ENCODE measurements around the gene KCTD13. TPM values are rescaled to one million over a fixed set of nuclear protein-coding genes. Genes with fewer than 3 reads are reported as not detected.

The KCTD13 gene
- polyA plus RNA-seq, 1 donor from 2014 or later: 19.2 TPM

DNA sequence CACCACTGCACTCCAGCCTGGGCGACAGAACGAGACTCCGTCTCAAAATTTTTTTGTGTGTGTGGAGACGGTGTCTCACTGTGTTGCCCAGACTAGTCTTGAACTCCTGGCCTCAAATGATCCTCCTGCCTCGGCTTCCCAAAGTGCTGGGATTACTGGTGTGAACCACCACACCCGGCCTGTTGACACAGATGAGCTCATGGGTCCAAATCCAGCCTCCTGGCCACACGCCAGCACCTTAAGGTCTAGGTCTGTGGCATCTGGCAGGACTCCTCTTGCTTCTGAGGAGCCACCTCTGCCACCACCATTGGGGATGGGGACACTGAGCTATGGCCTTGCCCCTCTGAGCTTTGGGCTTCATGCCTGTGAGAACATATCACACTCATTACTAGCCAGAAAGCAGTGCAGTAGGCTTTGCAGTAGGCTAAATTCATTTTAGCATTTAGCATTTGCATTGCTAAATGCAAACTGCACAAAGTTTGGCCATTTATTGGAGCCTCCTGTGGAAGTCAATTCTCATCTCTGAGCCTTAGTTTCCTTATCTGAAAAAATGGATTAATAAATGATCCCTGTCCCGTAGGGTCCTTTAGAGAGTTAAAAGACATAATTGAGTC is 57.5 kb downstream of the KCTD13 start:
- peaks cover 4% of the 10 kb centered on the region for H3K27me3 Mint-ChIP-seq
- peak overlapping the region in 1 of 3 donors; percentile 10 for H3K27ac Mint-ChIP-seq
- H3K9me3 Mint-ChIP-seq: peaks cover 0 to 1% (median 0%) of the 10 kb centered on the region in 3 donors
- peaks cover under 1 to 2% (median under 1%) of the 10 kb centered on the region in 3 donors for H3K4me1 Mint-ChIP-seq
- no peak overlapping the region for H3K4me3 Mint-ChIP-seq
- no peaks in the 10 kb centered on the region for H3K36me3 Mint-ChIP-seq

GRCh38 chr16:29864205-29864604 is 61.8 kb downstream of the KCTD13 start:
- Mint-ChIP-seq H3K9me3 (no peaks in the 10 kb centered on the region), H3K4me1 (peaks cover 6 to 13% (median 12%) of the 10 kb centered on the region in 3 donors), H3K36me3 (no peaks in the 10 kb centered on the region), H3K27ac (no peak overlapping the region), H3K4me3 (no peak overlapping the region), H3K27me3 (peaks cover 4% of the 10 kb centered on the region)

DNA sequence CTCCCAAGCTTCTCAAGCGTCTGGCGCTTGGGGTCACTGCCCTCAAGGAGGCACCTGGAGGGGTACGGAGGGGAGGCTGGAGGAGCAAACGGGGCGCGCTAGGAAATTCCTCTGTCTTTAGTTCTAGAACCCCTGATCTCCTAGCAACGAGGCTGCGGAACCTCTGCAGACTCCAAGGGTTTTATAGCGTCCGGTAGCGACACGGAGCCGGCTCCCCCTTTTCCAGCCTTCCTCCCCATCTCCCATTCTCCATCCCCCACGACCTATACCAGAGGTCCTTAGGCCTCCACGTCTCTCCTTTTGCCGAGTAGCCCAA is 62.4 kb downstream of the KCTD13 start:
- Mint-ChIP-seq H3K27me3 (peaks cover 3% of the 10 kb centered on the region), H3K36me3 (no peaks in the 10 kb centered on the region), H3K27ac (peak overlapping the region; percentile 85 to 100 (median 98))

DNA sequence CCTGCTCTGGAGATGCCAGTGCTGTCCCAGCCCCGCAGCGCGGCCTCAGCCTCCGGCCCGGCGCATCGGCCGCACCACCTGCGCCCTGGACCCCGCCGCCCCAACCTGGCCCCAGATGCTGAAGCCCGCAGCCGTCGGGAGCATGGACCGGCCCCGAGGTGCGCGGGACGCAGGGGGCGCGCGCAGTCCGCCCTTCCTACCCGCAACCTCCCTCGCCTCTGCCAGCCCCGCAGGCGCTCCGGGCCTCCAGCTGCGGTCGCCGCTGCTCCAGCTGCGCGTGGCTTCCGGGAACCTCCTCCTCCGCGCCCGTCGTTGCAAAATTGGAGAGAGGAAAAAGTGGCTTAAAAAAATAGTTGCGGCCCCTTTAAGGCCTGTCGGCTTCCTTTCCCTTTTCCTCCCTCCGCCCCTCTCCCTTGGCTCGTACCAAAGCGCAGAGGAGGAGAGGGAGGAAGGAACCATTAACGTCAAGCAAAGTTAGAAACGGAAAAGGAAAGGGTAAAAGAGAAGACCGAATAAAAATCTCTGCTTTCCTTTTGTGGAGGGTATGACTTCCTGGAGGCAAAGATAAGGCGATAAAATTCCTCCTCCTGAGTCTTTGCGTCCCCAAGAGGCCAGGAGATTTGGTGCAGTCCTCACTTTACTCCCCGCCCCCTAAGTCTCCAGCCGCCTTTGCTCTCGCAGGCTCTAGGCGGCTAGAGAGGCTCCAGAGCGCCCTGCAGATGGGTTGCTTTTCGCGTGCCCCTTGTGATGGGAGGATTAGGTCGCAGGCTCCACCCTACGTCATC is 63.0 kb downstream of the KCTD13 start, which contains the start of gene CDIPT:
CDIPT (minus strand) TSS at position 343 of the 785 bp plus-strand sequence. CDS start 369 bp downstream, outside the sequence.
- Mint-ChIP-seq H3K4me3 (peak within 1 kb of the TSS; percentile 84 to 98 (median 96)), H3K36me3 (peaks cover 3% of the 10 kb centered on the region), H3K27me3 (peaks cover 3% of the 10 kb centered on the region), H3K9me3 (no peaks in the 10 kb centered on the region), H3K27ac (peak within 1 kb of the TSS; percentile 85 to 100 (median 98)), H3K4me1 (peaks cover 9 to 13% (median 12%) of the 10 kb centered on the region in 3 donors)

More for the DNA sequence above, 62.4 kb downstream of the KCTD13 start:
- peaks cover 6 to 13% (median 12%) of the 10 kb centered on the region in 3 donors for H3K4me1 Mint-ChIP-seq
- H3K4me3 Mint-ChIP-seq: peak overlapping the region in 3 of 4 donors; percentile 84 to 98 (median 97)
- H3K9me3 Mint-ChIP-seq: no peaks in the 10 kb centered on the region

DNA sequence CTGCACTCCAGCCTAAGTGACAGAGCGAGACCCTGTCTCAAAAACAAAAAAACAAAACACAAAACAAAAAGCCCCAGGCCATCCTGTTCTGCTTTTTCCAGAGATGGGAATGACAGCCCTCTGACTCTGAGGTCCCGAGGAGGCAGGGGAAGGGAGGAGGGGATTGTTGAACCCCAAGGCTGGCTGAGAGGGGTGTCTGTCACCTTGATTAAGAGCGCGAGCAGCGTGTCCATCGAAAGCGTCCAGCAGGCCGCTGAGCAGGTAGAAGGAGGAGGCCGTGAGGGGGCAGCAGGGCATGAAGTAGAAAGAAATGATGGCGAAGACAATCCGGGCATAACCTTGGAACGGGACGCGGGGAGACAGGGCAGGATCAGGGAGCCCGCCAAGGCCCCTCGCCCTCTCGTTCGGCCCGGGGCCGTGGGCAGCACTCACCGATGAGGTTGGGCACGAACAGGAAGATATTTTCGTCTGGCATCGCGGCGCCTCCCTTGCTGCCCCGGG is 63.6 kb downstream of the KCTD13 start:
- Mint-ChIP-seq H3K27ac (peak overlapping the region in 2 of 3 donors; percentile 23 to 100), H3K27me3 (peaks cover 3% of the 10 kb centered on the region), H3K4me1 (peaks cover 9 to 13% (median 12%) of the 10 kb centered on the region in 3 donors), H3K36me3 (peaks cover 3% of the 10 kb centered on the region), H3K4me3 (peak overlapping the region; percentile 84 to 98 (median 96)), H3K9me3 (no peaks in the 10 kb centered on the region)

GRCh38 chr16:29860218-29860617 is 65.8 kb downstream of the KCTD13 start:
- Mint-ChIP-seq H3K36me3 (peaks cover 7% of the 10 kb centered on the region), H3K27ac (no peak overlapping the region), H3K4me3 (peak overlapping the region in 1 of 4 donors; percentile 84), H3K9me3 (no peaks in the 10 kb centered on the region), H3K4me1 (peaks cover 9 to 13% (median 12%) of the 10 kb centered on the region in 3 donors), H3K27me3 (peaks cover under 1% of the 10 kb centered on the region)

GRCh38 chr16:29858974-29859373 is 67.1 kb downstream of the KCTD13 start:
- H3K36me3 Mint-ChIP-seq: peaks cover 7% of the 10 kb centered on the region
- peak overlapping the region in 2 of 4 donors; percentile 10 to 43 for H3K4me3 Mint-ChIP-seq
- no peaks in the 10 kb centered on the region for H3K27me3 Mint-ChIP-seq
- H3K9me3 Mint-ChIP-seq: no peaks in the 10 kb centered on the region
- no peak overlapping the region for H3K27ac Mint-ChIP-seq
- H3K4me1 Mint-ChIP-seq: peaks cover 9 to 13% (median 12%) of the 10 kb centered on the region in 3 donors

DNA sequence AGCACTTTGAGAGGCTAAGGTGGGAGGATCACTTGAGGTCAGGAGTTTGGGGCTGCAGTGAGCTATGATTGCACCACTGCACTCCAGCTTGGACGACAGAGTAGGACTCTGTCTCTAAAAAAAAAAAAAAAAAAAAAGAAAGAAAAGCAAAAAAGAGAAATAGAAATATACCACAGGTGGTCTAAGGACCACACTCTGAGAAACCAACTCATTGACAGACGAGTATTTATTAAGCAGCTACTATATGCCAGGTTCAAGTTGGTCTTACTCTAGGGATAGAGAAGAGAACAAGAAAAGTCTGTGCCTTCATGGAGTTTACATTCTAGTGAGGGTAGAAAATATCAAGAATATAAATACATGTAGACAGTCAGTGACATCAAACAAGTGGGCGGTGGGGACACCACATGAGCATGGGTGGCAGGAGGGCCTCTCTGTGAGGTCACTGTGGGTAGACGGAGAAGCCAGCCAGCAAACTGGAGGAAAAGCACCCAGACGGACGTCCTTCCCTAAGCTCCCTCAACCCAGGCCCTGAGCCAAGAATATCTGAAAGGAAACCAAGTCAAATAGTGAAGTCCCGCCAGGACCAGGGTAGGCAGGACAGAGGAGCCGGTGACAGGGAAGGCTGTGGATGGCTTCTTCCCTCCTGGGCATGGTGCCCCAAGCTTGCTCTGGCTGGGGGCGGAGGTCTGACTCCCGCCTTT is 67.7 kb downstream of the KCTD13 start:
- peaks cover 7 to 11% (median 10%) of the 10 kb centered on the region in 3 donors for H3K4me1 Mint-ChIP-seq
- no peaks in the 10 kb centered on the region for H3K27me3 Mint-ChIP-seq
- peaks cover 7% of the 10 kb centered on the region for H3K36me3 Mint-ChIP-seq
- H3K4me3 Mint-ChIP-seq: peak overlapping the region in 1 of 4 donors; percentile 56
- no peak overlapping the region for H3K27ac Mint-ChIP-seq
- H3K9me3 Mint-ChIP-seq: no peaks in the 10 kb centered on the region

DNA sequence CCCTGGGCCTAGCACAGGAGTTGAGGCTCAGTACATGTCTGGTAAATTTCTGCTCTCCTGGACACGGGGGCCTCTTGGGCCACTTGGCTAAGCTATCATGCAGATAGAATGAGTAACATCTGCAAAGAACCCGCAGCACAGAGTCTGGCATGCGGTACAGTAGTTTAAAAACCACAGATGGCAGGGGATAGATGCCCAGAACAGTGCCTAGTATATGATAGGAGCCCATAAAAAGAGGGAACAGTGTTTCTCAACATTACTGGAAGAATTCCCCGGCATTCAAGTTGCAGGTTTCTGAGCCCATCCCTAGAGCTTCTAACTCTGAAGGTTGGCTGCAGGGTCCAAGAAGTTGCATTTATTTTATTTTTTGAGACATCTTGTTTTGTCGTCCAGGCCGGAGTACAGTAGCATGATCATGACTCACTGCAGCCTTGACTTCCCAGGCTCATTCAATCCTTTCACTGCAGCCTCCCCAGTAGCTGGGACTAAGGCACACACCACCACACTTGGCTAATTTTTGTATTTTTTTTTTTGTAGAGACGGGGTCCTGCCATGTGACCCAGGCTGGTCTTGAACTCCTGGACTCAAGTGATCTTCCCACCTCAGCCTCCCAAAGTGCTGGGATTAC is 68.8 kb downstream of the KCTD13 start:
- Mint-ChIP-seq H3K27ac (peak overlapping the region in 1 of 3 donors; percentile 69), H3K4me1 (peaks cover 7 to 9% (median 8%) of the 10 kb centered on the region in 3 donors)

More for the DNA sequence above, 68.8 kb downstream of the KCTD13 start:
- Mint-ChIP-seq H3K36me3 (peaks cover 7% of the 10 kb centered on the region), H3K9me3 (no peaks in the 10 kb centered on the region), H3K4me3 (peak overlapping the region in 1 of 4 donors; percentile 60), H3K27me3 (no peaks in the 10 kb centered on the region)

Other genes starting within 250 kb of the KCTD13 start
- not detected for gene QPRT, start 247.0 kb downstream of the KCTD13 start, polyA plus RNA-seq
- 50.6 TPM for gene C16orf54, start 180.2 kb downstream of the KCTD13 start, polyA plus RNA-seq
- gene ZG16, start 148.0 kb downstream of the KCTD13 start, polyA plus RNA-seq: not detected
- 34.7 TPM for gene KIF22, start 135.5 kb downstream of the KCTD13 start, polyA plus RNA-seq
- gene MAZ, start 119.7 kb downstream of the KCTD13 start, polyA plus RNA-seq: 22.9 TPM
- not detected for gene PRRT2, start 114.0 kb downstream of the KCTD13 start, polyA plus RNA-seq
- 59.6 TPM for gene PAGR1, start 110.1 kb downstream of the KCTD13 start, polyA plus RNA-seq
- gene MVP, start 105.8 kb downstream of the KCTD13 start, polyA plus RNA-seq: 90.3 TPM
- gene CDIPT, start 63.0 kb downstream of the KCTD13 start, polyA plus RNA-seq: 73.8 TPM
- not detected for gene SEZ6L2, start 26.7 kb downstream of the KCTD13 start, polyA plus RNA-seq
- not detected for gene ASPHD1, start 25.7 kb downstream of the KCTD13 start, polyA plus RNA-seq
- 171 TPM for gene TMEM219, start 35.9 kb upstream of the KCTD13 start, polyA plus RNA-seq
- gene TAOK2, start 47.6 kb upstream of the KCTD13 start, polyA plus RNA-seq: 7.6 TPM
- 21.0 TPM for gene HIRIP3, start 69.4 kb upstream of the KCTD13 start, polyA plus RNA-seq
- gene INO80E, start 70.0 kb upstream of the KCTD13 start, polyA plus RNA-seq: 6.0 TPM
- gene DOC2A, start 84.8 kb upstream of the KCTD13 start, polyA plus RNA-seq: not detected
- gene C16orf92, start 97.0 kb upstream of the KCTD13 start, polyA plus RNA-seq: not detected
- not detected for gene TLCD3B, start 105.0 kb upstream of the KCTD13 start, polyA plus RNA-seq
- 884 TPM for gene ALDOA, start 139.5 kb upstream of the KCTD13 start, polyA plus RNA-seq
- gene PPP4C, start 149.8 kb upstream of the KCTD13 start, polyA plus RNA-seq: 187 TPM
- not detected for gene TBX6, start 165.7 kb upstream of the KCTD13 start, polyA plus RNA-seq
- gene YPEL3, start 170.0 kb upstream of the KCTD13 start, polyA plus RNA-seq: 362 TPM
- not detected for gene GDPD3, start 187.3 kb upstream of the KCTD13 start, polyA plus RNA-seq
- 8.6 TPM for gene MAPK3, start 197.0 kb upstream of the KCTD13 start, polyA plus RNA-seq